NB4 (cell line): Measurements from ENCODE around the gene NSG1.

ENCODE experiments used
- CTCF ChIP-seq: IDR thresholded peaks from one replicate; pipeline ENCODE4 v1.5.1; 2012; ENCODE audit warnings: low read depth, low read length
- MAX ChIP-seq: IDR thresholded peaks from 2 replicates; pipeline ENCODE4 v1.6.1; 2011; ENCODE audit warnings: low read depth, low read length
- MYC ChIP-seq: IDR thresholded peaks from 2 replicates; pipeline ENCODE4 v1.6.1; 2011; ENCODE audit warnings: low read depth, low read length
- POLR2A ChIP-seq: IDR thresholded peaks from 2 replicates; pipeline ENCODE4 v1.6.1; 2011; ENCODE audit warnings: mild to moderate bottlenecking; ENCODE audit not compliant: insufficient read length; ENCODE audit errors: extremely low read depth

DNA sequence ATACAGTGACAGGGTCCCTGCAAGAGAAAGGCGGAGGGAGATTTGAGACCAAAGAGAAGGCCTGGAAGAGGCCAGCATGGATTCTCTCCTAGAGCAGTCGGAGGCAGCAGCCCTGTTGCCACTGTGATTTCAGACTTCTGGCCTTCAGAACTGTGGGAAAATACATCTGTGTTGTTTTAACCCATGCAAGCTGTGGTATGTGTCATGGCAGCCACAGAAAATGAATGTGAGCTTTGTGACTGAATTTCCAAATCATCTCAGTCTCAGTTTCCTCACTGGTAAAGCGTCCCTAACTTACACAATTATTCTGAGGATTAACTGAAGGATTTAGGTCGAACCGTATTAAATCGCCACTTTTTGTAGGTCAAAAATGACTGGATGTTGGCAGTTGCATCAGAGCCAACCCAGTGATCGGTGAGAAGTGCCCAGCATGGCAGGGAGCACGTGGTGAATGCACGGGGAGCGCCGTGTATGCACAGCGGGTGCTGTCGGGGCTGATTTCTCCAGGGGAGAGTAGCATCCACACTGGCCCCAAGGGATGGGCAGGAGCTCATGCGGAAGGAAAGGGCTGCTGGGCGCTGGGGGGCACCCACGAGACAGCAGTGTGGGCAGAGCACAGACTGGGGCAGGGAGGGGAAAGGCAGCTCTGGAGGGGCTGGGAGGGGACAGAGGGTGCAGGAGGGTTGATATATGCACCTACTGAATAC lies 23.8 kb upstream of the NSG1 start:
- TF ChIP-seq MAX (no peak), CTCF (no peak), POLR2A (no peak), MYC (no peak)
